BLaER1 (cell line): ENCODE results near the gene A2M.

Experiments used
- H3K27ac ChIP-seq: shearing (Covaris generic); formaldehyde crosslinking; 2 replicates; pipeline ENCODE4 v1.8.1; 2022
- H3K27me3 ChIP-seq: shearing (Covaris generic); formaldehyde crosslinking; 2 replicates; pipeline ENCODE4 v1.8.1; 2022
- H3K36me3 ChIP-seq: shearing (Covaris generic); formaldehyde crosslinking; 2 replicates; pipeline ENCODE4 v1.8.1; 2022
- H3K4me1 ChIP-seq: shearing (Covaris generic); formaldehyde crosslinking; 2 replicates; pipeline ENCODE4 v1.8.1; 2022
- H3K4me2 ChIP-seq: shearing (Covaris generic); formaldehyde crosslinking; 2 replicates; pipeline ENCODE4 v1.8.1; 2022
- H3K4me3 ChIP-seq: shearing (Covaris generic); formaldehyde crosslinking; 2 replicates; pipeline ENCODE4 v1.8.1; 2022
- H3K9ac ChIP-seq: shearing (Covaris generic); formaldehyde crosslinking; 2 replicates; pipeline ENCODE4 v1.8.1; 2022
- H3K9me3 ChIP-seq: shearing (Covaris generic); formaldehyde crosslinking; 2 replicates; pipeline ENCODE4 v1.8.1; 2022
- H4K20me1 ChIP-seq: shearing (Covaris generic); formaldehyde crosslinking; 2 replicates; pipeline ENCODE4 v1.8.1; 2022
- Cebpa-rat ChIP-seq: shearing (Covaris generic); IDR thresholded peaks from 2 replicates; pipeline ENCODE4 v1.8.1; 2022

The A2M gene

GRCh38 chr12:9109213-9109522 is 6.6 kb downstream of the A2M start:
- Histone ChIP-seq H3K36me3 (no peaks in the 10 kb centered on the region), H3K9ac (no peak overlapping the region), H4K20me1 (no peaks in the 10 kb centered on the region), H3K4me2 (no peak overlapping the region), H3K4me3 (no peak overlapping the region), H3K27ac (no peak overlapping the region), H3K4me1 (no peaks in the 10 kb centered on the region), H3K27me3 (no peaks in the 10 kb centered on the region), H3K9me3 (no peaks in the 10 kb centered on the region)
- no peak for TF ChIP-seq Cebpa-rat

GRCh38 chr12:9108504-9109212 is 7.1 kb downstream of the A2M start:
- no peaks in the 10 kb centered on the region for H3K36me3 ChIP-seq
- H3K4me3 ChIP-seq = no peak overlapping the region
- no peak for TF ChIP-seq Cebpa-rat
- H3K4me2 ChIP-seq = no peak overlapping the region
- no peak overlapping the region for H3K9ac ChIP-seq
- no peaks in the 10 kb centered on the region for H3K4me1 ChIP-seq
- H4K20me1 ChIP-seq = no peaks in the 10 kb centered on the region
- H3K9me3 ChIP-seq = no peaks in the 10 kb centered on the region
- no peaks in the 10 kb centered on the region for H3K27me3 ChIP-seq
- no peak overlapping the region for H3K27ac ChIP-seq

- Histone ChIP-seq H4K20me1 (no peaks in the 10 kb centered on the region), H3K4me2 (no peak overlapping the region), H3K27me3 (no peaks in the 10 kb centered on the region), H3K4me1 (no peaks in the 10 kb centered on the region), H3K4me3 (no peak overlapping the region), H3K36me3 (no peaks in the 10 kb centered on the region), H3K9me3 (no peaks in the 10 kb centered on the region), H3K9ac (no peak overlapping the region), H3K27ac (no peak overlapping the region)
- TF ChIP-seq Cebpa-rat = no peak
These were observed 8.2 kb downstream of the A2M start for GRCh38 chr12:9107542-9107873.

GRCh38 chr12:9106610-9107541 is 8.8 kb downstream of the A2M start:
- Histone ChIP-seq H3K27ac (no peak overlapping the region), H3K27me3 (no peaks in the 10 kb centered on the region), H3K4me1 (no peaks in the 10 kb centered on the region), H3K4me3 (no peak overlapping the region), H3K9me3 (no peaks in the 10 kb centered on the region), H3K36me3 (no peaks in the 10 kb centered on the region), H3K9ac (no peak overlapping the region), H3K4me2 (no peak overlapping the region), H4K20me1 (no peaks in the 10 kb centered on the region)
- TF ChIP-seq Cebpa-rat = no peak

GRCh38 chr12:9106067-9106466 is 9.7 kb downstream of the A2M start:
- TF ChIP-seq Cebpa-rat = no peak
- Histone ChIP-seq H3K4me1 (no peaks in the 10 kb centered on the region), H3K27me3 (no peaks in the 10 kb centered on the region), H4K20me1 (no peaks in the 10 kb centered on the region), H3K9me3 (no peaks in the 10 kb centered on the region), H3K4me2 (no peak overlapping the region), H3K36me3 (no peaks in the 10 kb centered on the region), H3K27ac (no peak overlapping the region), H3K4me3 (no peak overlapping the region), H3K9ac (no peak overlapping the region)

- no peak for TF ChIP-seq Cebpa-rat
- Histone ChIP-seq H3K27me3 (no peaks in the 10 kb centered on the region), H3K9me3 (no peaks in the 10 kb centered on the region), H3K4me2 (no peak overlapping the region), H3K36me3 (no peaks in the 10 kb centered on the region), H4K20me1 (no peaks in the 10 kb centered on the region), H3K27ac (no peak overlapping the region), H3K9ac (no peak overlapping the region), H3K4me1 (no peaks in the 10 kb centered on the region), H3K4me3 (no peak overlapping the region)
These were observed 10.8 kb downstream of the A2M start for GRCh38 chr12:9104767-9105423.

GRCh38 chr12:9104087-9104486 is 11.6 kb downstream of the A2M start:
- no peak overlapping the region for H3K27ac ChIP-seq
- H3K36me3 ChIP-seq = no peaks in the 10 kb centered on the region
- no peaks in the 10 kb centered on the region for H4K20me1 ChIP-seq
- no peak overlapping the region for H3K4me3 ChIP-seq
- H3K4me1 ChIP-seq = no peaks in the 10 kb centered on the region
- H3K4me2 ChIP-seq = no peak overlapping the region
- H3K27me3 ChIP-seq = no peaks in the 10 kb centered on the region
- no peaks in the 10 kb centered on the region for H3K9me3 ChIP-seq
- no peak overlapping the region for H3K9ac ChIP-seq
- TF ChIP-seq Cebpa-rat = no peak

GRCh38 chr12:9103050-9103849 is 12.5 kb downstream of the A2M start:
- Histone ChIP-seq H3K27ac (no peak overlapping the region), H3K4me1 (no peaks in the 10 kb centered on the region), H3K36me3 (no peaks in the 10 kb centered on the region), H4K20me1 (no peaks in the 10 kb centered on the region), H3K4me2 (no peak overlapping the region), H3K27me3 (no peaks in the 10 kb centered on the region), H3K9me3 (no peaks in the 10 kb centered on the region), H3K4me3 (no peak overlapping the region), H3K9ac (no peak overlapping the region)
- no peak for TF ChIP-seq Cebpa-rat

- no peaks in the 10 kb centered on the region for H3K4me1 ChIP-seq
- TF ChIP-seq Cebpa-rat = no peak
- H3K4me3 ChIP-seq = no peak overlapping the region
- no peaks in the 10 kb centered on the region for H3K27me3 ChIP-seq
- H4K20me1 ChIP-seq = no peaks in the 10 kb centered on the region
- H3K27ac ChIP-seq = no peak overlapping the region
- H3K9ac ChIP-seq = no peak overlapping the region
- no peak overlapping the region for H3K4me2 ChIP-seq
- H3K9me3 ChIP-seq = no peaks in the 10 kb centered on the region
- H3K36me3 ChIP-seq = no peaks in the 10 kb centered on the region
These were observed 14.6 kb downstream of the A2M start for GRCh38 chr12:9101018-9101687.
